IPS-20b (cell line): Measurements from ENCODE around the gene KIAA0232.
"Not testable (repeated sequence)": the region's sequence is repeated elsewhere in the genome, so short reads cannot be mapped to it uniquely, and the experiment has no call there.

ENCODE experiments used
- H3K27ac ChIP-seq: one replicate; pipeline ENCODE4 v1.5.1; 2013; ENCODE audit warnings: low read length
- H3K27me3 ChIP-seq: 2 replicates; pipeline ENCODE4 v1.6.1; 2013; ENCODE audit warnings: mild to moderate bottlenecking, low read length, inconsistent platforms; ENCODE audit not compliant: insufficient read depth
- H3K36me3 ChIP-seq: 2 replicates; pipeline ENCODE4 v1.6.1; 2013; ENCODE audit warnings: low read depth, mild to moderate bottlenecking, inconsistent platforms, low read length, moderate library complexity; ENCODE audit not compliant: insufficient read depth
- H3K4me1 ChIP-seq: 2 replicates; pipeline ENCODE4 v1.6.1; 2013; ENCODE audit warnings: mild to moderate bottlenecking, control low read depth, inconsistent platforms, low read length, moderate library complexity; ENCODE audit not compliant: insufficient read depth
- H3K4me3 ChIP-seq: 2 replicates; pipeline ENCODE4 v1.5.1; 2013; ENCODE audit warnings: mild to moderate bottlenecking, low read length, inconsistent platforms
- H3K9ac ChIP-seq: 2 replicates; pipeline ENCODE4 v1.6.1; 2013; ENCODE audit warnings: low read depth, mild to moderate bottlenecking, inconsistent platforms, low read length, moderate library complexity
- H3K9me3 ChIP-seq: 2 replicates; pipeline ENCODE4 v1.6.1; 2013; ENCODE audit warnings: mild to moderate bottlenecking, low read depth, low read length, inconsistent platforms; ENCODE audit not compliant: insufficient read depth

Gene KIAA0232

GRCh38 chr4:6905516-6906445, 123.3 kb downstream of the KIAA0232 start:
- Histone ChIP-seq H3K4me3 (no peak overlapping the region), H3K9me3 (no peaks in the 10 kb centered on the region), H3K27ac (no peak overlapping the region), H3K27me3 (peaks cover 30% of the 10 kb centered on the region), H3K9ac (no peak overlapping the region), H3K36me3 (no peaks in the 10 kb centered on the region), H3K4me1 (peaks cover 8% of the 10 kb centered on the region; the same call in 1 of the 2 replicates)

DNA sequence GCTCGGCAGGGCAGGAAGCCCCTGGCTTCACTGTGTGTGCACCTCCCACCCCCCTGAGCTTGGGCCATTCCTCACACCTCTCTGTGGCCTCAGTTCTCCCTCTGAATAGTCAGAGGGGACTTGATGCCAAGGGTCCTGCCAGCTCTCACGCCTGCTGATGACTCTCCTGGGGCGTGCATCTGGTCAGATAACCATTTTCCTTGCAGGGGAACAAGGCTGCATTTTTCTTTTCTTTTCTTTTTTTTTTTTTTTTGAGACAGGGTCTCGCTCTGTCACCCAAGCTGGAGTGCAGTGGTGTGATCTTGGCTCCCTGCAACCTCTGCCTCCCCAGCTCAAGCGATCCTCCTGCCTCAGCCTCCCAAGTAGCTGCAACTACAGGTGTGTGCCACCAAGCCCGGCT, 124.0 kb downstream of the KIAA0232 start:
- H3K9ac ChIP-seq, H3K27ac ChIP-seq, H3K4me3 ChIP-seq, H3K36me3 ChIP-seq, H3K9me3 ChIP-seq: not testable (repeated sequence)
- H3K27me3 ChIP-seq, result peaks cover 37% of the 10 kb centered on the region
- peaks cover 12% of the 10 kb centered on the region; the same call in 1 of the 2 replicates for H3K4me1 ChIP-seq

GRCh38 chr4:6907658-6908191, 125.2 kb downstream of the KIAA0232 start:
- no peaks in the 10 kb centered on the region for H3K9me3 ChIP-seq
- H3K9ac ChIP-seq, result no peak overlapping the region
- peaks cover 38% of the 10 kb centered on the region for H3K27me3 ChIP-seq
- H3K36me3 ChIP-seq, result no peaks in the 10 kb centered on the region
- H3K4me3 ChIP-seq, result peak overlapping the region; percentile 47; the same call in 1 of the 2 replicates
- no peak overlapping the region for H3K27ac ChIP-seq
- peaks cover 12% of the 10 kb centered on the region; the same call in 1 of the 2 replicates for H3K4me1 ChIP-seq

DNA sequence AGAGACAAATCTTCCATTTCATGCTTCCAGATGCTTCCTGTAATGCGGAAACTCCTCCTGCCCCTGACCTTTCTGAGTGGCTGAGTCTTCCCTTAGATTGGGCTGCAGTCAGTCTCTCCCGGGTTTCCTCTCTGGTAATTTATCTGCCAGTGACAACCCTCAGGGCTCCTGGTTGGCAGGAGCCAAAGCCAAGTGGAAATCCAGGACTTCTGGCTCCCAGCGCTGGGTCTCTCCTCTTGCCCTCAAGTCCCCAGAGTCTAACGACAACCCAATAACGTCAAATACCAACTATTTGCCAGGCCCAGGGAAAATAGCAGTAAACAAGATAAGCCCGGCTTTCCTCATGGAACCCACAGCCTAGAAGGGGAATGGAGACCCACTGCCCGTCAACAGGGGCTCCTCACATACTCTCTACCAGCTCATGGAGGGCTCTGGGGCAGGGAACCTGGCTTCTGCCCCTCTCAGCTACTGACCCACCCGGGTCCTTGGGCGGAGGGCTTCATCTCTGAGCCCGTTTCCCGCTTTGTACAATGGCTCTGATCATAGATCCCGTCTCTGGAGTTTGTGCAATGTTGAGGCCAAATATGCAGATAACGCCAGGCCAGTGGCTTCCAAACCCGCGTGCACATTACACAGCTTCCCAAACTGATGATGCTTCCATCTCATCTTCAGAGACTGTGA, 126.0 kb downstream of the KIAA0232 start:
- H3K4me1 ChIP-seq, result peaks cover 12% of the 10 kb centered on the region; the same call in 1 of the 2 replicates
- peak overlapping the region; percentile 85; the same call in 1 of the 2 replicates for H3K9ac ChIP-seq
- no peaks in the 10 kb centered on the region for H3K36me3 ChIP-seq
- H3K4me3 ChIP-seq, result peak overlapping the region; percentile 73
- peaks cover 38% of the 10 kb centered on the region for H3K27me3 ChIP-seq
- no peak overlapping the region for H3K27ac ChIP-seq
- H3K9me3 ChIP-seq, result no peaks in the 10 kb centered on the region

DNA sequence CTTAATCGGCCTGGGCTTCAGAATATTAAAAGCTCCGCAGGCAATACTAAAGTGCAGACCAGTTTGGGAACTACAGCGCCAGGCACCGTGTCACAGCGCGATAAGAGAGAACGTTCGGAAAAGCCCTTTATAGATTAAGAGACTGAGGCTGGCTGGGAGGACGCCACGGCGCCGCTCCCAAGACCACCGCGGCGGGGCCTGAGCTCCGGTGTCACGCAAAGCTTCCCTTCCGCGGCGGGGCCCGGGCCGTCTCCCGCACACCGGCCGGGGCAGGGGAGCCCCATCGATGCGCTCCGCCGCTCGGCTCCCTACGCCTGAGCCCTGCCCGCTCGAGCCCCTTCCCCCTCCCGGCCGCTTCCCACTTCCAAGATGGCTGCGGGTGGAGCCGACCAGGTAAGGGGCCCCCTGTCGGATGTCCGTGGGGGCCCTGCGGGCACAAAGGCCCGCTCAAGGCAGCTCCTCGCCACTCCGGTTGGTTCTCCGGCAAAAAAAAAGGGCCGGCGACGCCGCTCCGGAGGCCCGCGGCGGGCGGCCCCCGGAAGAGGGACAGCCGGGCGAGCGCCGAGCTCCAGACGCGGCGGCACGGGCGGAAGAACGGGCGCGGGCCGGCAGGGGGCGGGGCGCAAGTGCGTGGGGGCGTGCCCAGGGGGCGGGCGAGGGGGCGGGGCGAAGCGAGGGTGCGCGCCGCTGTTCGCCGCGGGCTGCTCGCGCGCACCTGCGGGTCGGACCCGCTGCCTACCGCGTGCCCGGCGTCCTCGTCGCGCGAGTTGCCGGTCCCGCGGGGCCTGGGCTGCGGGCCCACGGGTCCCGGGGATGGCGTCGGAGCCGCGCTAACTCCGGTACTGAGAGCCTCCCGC, 126.8 kb downstream of the KIAA0232 start, which contains the start of gene TBC1D14:
Gene TBC1D14 (plus strand): TSS at position 714 of the 857 bp plus-strand sequence. CDS start 13,564 bp downstream, outside the sequence.
- Histone ChIP-seq H3K9ac (peak within 1 kb of the TSS; percentile 85), H3K4me1 (peaks cover 12% of the 10 kb centered on the region; the same call in 1 of the 2 replicates), H3K4me3 (peak within 1 kb of the TSS; percentile 73), H3K27ac (peak within 1 kb of the TSS; percentile 57), H3K9me3 (no peaks in the 10 kb centered on the region), H3K36me3 (no peaks in the 10 kb centered on the region), H3K27me3 (peaks cover 38% of the 10 kb centered on the region)

- H3K27ac ChIP-seq, result no peak overlapping the region
- H3K4me3 ChIP-seq, result peak overlapping the region; percentile 73
- peaks cover 38% of the 10 kb centered on the region for H3K27me3 ChIP-seq
- H3K36me3 ChIP-seq, result no peaks in the 10 kb centered on the region
- H3K9ac ChIP-seq, result peak overlapping the region; percentile 75; the same call in 1 of the 2 replicates
- peaks cover 12% of the 10 kb centered on the region; the same call in 1 of the 2 replicates for H3K4me1 ChIP-seq
- no peaks in the 10 kb centered on the region for H3K9me3 ChIP-seq
These were observed 127.4 kb downstream of the KIAA0232 start for GRCh38 chr4:6909970-6910339.

GRCh38 chr4:6910340-6910959, 127.9 kb downstream of the KIAA0232 start:
- Histone ChIP-seq H3K27me3 (peaks cover 38% of the 10 kb centered on the region), H3K9me3 (no peaks in the 10 kb centered on the region), H3K4me1 (peaks cover 12% of the 10 kb centered on the region; the same call in 1 of the 2 replicates), H3K27ac (no peak overlapping the region), H3K36me3 (no peaks in the 10 kb centered on the region), H3K4me3 (peak overlapping the region; percentile 73), H3K9ac (peak overlapping the region; percentile 75)

DNA sequence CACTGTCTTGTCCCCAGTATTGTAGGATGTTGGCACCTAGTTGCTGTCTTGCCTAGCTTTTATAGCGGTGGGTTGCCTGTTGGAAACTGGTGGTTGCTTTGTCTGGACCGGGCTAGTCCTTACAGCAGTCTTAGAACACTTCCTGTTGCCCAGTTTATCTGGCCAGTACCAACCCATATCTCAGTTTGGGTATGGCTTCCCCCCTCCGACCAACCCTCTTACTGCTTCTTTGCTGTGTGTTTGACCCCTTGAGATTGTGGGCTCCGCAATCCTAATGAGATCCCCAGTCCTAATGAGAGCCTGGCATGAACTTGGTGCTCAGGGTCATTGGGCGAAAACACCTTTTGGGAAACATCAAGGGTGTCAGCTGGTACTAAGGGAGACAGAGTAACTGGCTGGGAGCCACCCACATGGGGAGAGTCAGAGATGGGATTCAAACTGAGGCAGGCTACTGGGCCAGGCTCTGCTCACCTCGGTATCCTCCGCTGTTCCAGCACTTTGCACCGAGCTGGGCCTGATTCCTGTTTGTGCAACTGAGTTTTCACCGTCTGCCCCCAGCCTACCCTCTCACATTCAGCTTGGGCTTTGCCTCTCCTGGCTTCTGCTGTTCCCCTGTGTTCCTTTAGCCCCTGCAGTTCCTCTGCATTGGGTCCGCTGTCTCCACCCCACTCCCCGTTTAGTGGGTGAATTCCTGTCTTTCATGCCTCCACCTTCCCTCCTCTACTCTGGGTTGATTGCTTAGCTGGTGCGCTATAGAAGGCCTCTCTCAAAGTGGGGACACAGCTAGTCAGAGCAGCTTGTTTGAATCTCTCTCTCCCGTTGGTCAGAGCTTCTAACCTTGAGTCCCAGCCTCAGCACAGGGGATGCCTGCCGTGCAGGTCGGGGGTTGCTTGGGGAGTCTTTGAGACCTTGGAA, 128.7 kb downstream of the KIAA0232 start:
- H3K36me3 ChIP-seq, result no peaks in the 10 kb centered on the region
- peak overlapping the region; percentile 73 for H3K4me3 ChIP-seq
- peaks cover 38% of the 10 kb centered on the region for H3K27me3 ChIP-seq
- H3K4me1 ChIP-seq, result peaks cover 12% of the 10 kb centered on the region; the same call in 1 of the 2 replicates
- H3K9me3 ChIP-seq, result no peaks in the 10 kb centered on the region
- H3K9ac ChIP-seq, result peak overlapping the region; percentile 75; the same call in 1 of the 2 replicates
- H3K27ac ChIP-seq, result no peak overlapping the region

DNA sequence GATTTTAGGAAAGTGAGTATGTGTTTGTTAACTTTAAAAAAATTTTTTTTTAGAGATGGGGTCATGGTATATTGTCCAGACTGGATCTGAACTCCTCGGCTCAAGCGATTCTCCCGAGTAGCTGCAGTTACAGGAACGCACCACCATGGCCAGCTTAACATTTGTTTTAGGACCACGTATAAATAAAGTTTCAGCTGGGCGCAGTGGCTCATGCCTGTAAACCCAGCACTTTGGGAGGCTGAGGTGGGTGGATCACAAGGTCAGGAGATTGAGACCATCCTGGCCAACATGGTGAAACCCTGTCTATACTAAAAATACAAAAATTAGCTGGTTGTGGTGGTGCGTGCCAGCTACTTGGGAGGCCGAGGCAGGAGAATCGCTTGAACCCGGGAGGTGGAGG, 129.4 kb downstream of the KIAA0232 start:
- H3K36me3 ChIP-seq, H3K9ac ChIP-seq, H3K4me3 ChIP-seq, H3K9me3 ChIP-seq, H3K27ac ChIP-seq: not testable (repeated sequence)
- Histone ChIP-seq H3K4me1 (peaks cover 16% of the 10 kb centered on the region; the same call in 1 of the 2 replicates), H3K27me3 (peaks cover 35% of the 10 kb centered on the region)

DNA sequence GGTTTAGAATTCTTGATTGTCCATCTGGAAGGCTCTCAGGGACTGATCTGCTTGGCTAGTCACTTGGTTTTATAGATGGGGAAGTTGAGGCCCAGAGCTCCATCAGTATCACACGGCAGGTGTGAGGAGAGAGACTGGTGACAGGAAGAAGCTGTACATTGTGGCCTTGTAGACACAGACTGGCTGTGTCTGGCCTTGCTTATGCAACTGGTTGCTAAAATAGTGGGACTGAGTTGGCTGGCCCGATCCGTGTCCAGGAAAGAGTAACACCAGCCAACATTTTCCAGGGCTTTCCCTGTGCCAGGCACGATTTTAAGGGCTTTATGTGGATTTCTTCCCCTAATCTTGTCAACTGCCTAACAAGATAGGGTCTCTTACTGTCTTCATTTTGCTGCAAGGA, 129.9 kb downstream of the KIAA0232 start:
- peaks cover 30% of the 10 kb centered on the region for H3K27me3 ChIP-seq
- H3K9me3 ChIP-seq, result no peaks in the 10 kb centered on the region
- peaks cover 19% of the 10 kb centered on the region; the same call in 1 of the 2 replicates for H3K4me1 ChIP-seq
- no peak overlapping the region for H3K27ac ChIP-seq
- no peak overlapping the region for H3K4me3 ChIP-seq
- H3K9ac ChIP-seq, result no peak overlapping the region
- H3K36me3 ChIP-seq, result no peaks in the 10 kb centered on the region
